DLD1 (cell line): ENCODE measurements around the gene PPP6R3.

Source experiments
- in situ Hi-C: cut with HindIII; loops from 2 replicates; pipeline ENCODE4 v1.10.0; 2017; ENCODE audit warnings: low sequenced_read_pairs

Gene PPP6R3

GRCh38 chr11:68546555-68546954, 86.0 kb downstream of the PPP6R3 start:
- in situ Hi-C loops = no loop called here

GRCh38 chr11:68549789-68550484, 89.4 kb downstream of the PPP6R3 start:
- in situ Hi-C loops = no loop called here

- in situ Hi-C loops = no loop called here
Observed at GRCh38 chr11:68550485-68550817, 89.9 kb downstream of the PPP6R3 start.

- in situ Hi-C loops = no loop called here
Observed at GRCh38 chr11:68551223-68551622, 90.7 kb downstream of the PPP6R3 start.

GRCh38 chr11:68551777-68552176, 91.2 kb downstream of the PPP6R3 start:
- in situ Hi-C loops = no loop called here

- in situ Hi-C loops = no loop called here
Observed at GRCh38 chr11:68552542-68552941, 92.0 kb downstream of the PPP6R3 start.

- in situ Hi-C loops = no loop called here
Observed at GRCh38 chr11:68560216-68560615, 99.7 kb downstream of the PPP6R3 start.

- in situ Hi-C loops = no loop called here
Observed at GRCh38 chr11:68563454-68563853, 102.9 kb downstream of the PPP6R3 start.

GRCh38 chr11:68564261-68564660, 103.7 kb downstream of the PPP6R3 start:
- in situ Hi-C loops = no loop called here

- in situ Hi-C loops = no loop called here
Observed at GRCh38 chr11:68565768-68566167, 105.2 kb downstream of the PPP6R3 start.

GRCh38 chr11:68567553-68567952, 107.0 kb downstream of the PPP6R3 start:
- in situ Hi-C loops = no loop called here

GRCh38 chr11:68569357-68569756, 108.8 kb downstream of the PPP6R3 start:
- in situ Hi-C loops = no loop called here

GRCh38 chr11:68570691-68571090, 110.1 kb downstream of the PPP6R3 start:
- in situ Hi-C loops = no loop called here

GRCh38 chr11:68574308-68574707, 113.8 kb downstream of the PPP6R3 start:
- in situ Hi-C loops = no loop called here

- in situ Hi-C loops = no loop called here
Observed at GRCh38 chr11:68575025-68575665, 114.6 kb downstream of the PPP6R3 start.

GRCh38 chr11:68579455-68579854, 118.9 kb downstream of the PPP6R3 start:
- in situ Hi-C loops = no loop called here

GRCh38 chr11:68581439-68581838, 120.9 kb downstream of the PPP6R3 start:
- in situ Hi-C loops = loop anchor here (5.0 kb wide), 1 partner anchor 66 kb away; no protein-coding TSS in a partner anchor

GRCh38 chr11:68581901-68582300, 121.3 kb downstream of the PPP6R3 start:
- in situ Hi-C loops = loop anchor here (5.0 kb wide), 1 partner anchor 65 kb away; no protein-coding TSS in a partner anchor

GRCh38 chr11:68582416-68583040, 122.0 kb downstream of the PPP6R3 start:
- in situ Hi-C loops = loop anchor here (5.0 kb wide), 1 partner anchor 65 kb away; no protein-coding TSS in a partner anchor

GRCh38 chr11:68583041-68583446, 122.5 kb downstream of the PPP6R3 start:
- in situ Hi-C loops = loop anchor here (5.0 kb wide), 1 partner anchor 64 kb away; no protein-coding TSS in a partner anchor

- in situ Hi-C loops = loop anchor here (5.0 kb wide), 1 partner anchor 63 kb away; no protein-coding TSS in a partner anchor
Observed at GRCh38 chr11:68584097-68584496, 123.5 kb downstream of the PPP6R3 start.
